ENCODE results near the gene RECQL.

The RECQL gene

DNA sequence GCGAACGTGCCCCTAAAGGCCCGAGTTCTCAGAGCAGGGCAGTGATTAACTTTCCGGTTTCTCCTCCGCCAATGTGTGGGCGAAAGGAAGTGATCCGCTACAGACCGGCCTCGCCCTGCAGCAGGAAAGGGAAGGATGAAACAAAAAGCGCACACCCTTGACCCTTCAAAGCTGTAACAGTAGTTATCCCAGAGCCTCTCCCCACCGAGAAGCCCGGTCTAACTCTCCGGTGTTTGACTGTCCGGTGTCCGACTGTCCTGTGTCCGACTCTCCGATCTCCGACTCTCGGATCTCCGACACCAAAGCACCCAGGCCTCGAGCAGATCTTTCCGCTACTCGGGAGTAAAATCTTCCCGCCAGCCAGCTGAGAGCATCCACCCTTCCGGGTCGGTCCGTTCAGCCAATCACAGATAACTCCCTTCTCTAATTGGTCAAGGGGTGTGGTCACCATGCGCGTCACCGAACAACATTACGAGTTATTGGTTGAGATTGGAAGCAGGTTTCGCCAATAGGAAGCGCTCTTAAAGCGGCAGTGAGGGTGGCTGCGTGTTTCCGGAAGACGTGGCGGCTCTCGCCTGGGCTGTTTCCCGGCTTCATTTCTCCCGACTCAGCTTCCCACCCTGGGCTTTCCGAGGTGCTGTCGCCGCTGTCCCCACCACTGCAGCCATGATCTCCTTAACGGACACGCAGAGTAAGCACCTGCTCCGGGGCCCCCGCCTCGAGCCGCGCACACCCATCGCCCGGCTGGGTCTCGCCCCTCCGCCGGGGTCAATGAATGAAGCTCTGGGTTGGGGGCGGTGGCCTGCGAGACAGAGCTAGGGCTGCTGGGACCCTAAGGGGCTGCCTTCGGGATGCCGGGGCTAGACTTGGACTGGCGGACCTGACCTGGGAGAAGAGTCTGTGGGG, at the start of gene RECQL, which contains the start of gene GOLT1B:
RECQL (minus strand) TSS at position 378 of the 906 bp plus-strand sequence. CDS start 2,065 bp downstream, outside the sequence.
GOLT1B (plus strand) TSS at position 532 of the 906 bp plus-strand sequence; CDS start at position 667, 135 bp downstream.
- Mint-ChIP-seq H3K27me3 (no peaks in the 10 kb centered on the region), H3K9me3 (no peaks in the 10 kb centered on the region), H3K4me1 (peaks cover 18% of the 10 kb centered on the region), H3K36me3 (peaks cover 17% of the 10 kb centered on the region), H3K4me3 (no peak within 1 kb of the TSS), H3K27ac (no peak within 1 kb of the TSS)
- ATAC-seq (ENCODE audit: low read depth) (peak; percentile 97), DNase-seq (ENCODE audit: low spot score in 2 of 2) (peak; percentile 81 to 90)

GRCh38 chr12:21547437-21547836, 46.0 kb upstream of the RECQL start:
- no peak overlapping the region for H3K27ac Mint-ChIP-seq
- no peak overlapping the region for H3K4me3 Mint-ChIP-seq
- ATAC-seq (ENCODE audit: low read depth) (no peak), DNase-seq (ENCODE audit: low spot score in 2 of 2) (no peak)
- peaks cover 5% of the 10 kb centered on the region for H3K27me3 Mint-ChIP-seq
- no peaks in the 10 kb centered on the region for H3K9me3 Mint-ChIP-seq
- H3K36me3 Mint-ChIP-seq: no peaks in the 10 kb centered on the region
- no peaks in the 10 kb centered on the region for H3K4me1 Mint-ChIP-seq

DNA sequence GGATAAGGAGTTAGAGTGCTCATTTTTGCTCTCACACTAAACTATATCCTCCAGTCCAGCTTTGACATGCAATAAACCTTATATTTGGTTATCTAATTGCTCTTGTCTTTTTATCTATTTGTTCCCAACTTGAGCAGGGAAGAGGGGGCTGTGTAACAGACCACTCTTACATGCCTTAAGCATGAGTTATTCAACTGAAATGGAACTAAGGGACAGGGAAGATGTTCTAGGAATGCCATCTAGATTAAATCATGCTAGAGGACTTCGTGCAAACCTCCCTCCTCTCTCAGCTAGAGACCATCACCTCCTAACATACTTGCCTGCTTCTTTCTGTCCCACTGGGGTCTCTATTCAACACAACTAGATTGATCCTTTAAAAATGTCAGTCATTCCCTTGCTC, 45.3 kb upstream of the RECQL start:
- H3K4me1 Mint-ChIP-seq: no peaks in the 10 kb centered on the region
- no peak for ATAC-seq (ENCODE audit: low read depth)
- H3K27ac Mint-ChIP-seq: no peak overlapping the region
- H3K9me3 Mint-ChIP-seq: no peaks in the 10 kb centered on the region
- H3K27me3 Mint-ChIP-seq: peaks cover 5% of the 10 kb centered on the region
- H3K36me3 Mint-ChIP-seq: no peaks in the 10 kb centered on the region
- H3K4me3 Mint-ChIP-seq: no peak overlapping the region
- DNase-seq (ENCODE audit: low spot score in 2 of 2): no peak

- Mint-ChIP-seq H3K27ac (no peak overlapping the region), H3K4me3 (no peak overlapping the region), H3K27me3 (peaks cover 5% of the 10 kb centered on the region), H3K9me3 (no peaks in the 10 kb centered on the region), H3K36me3 (no peaks in the 10 kb centered on the region), H3K4me1 (no peaks in the 10 kb centered on the region)
- ATAC-seq (ENCODE audit: low read depth) (no peak), DNase-seq (ENCODE audit: low spot score in 2 of 2) (no peak)
Measured at GRCh38 chr12:21545557-21545956, 44.1 kb upstream of the RECQL start.

GRCh38 chr12:21543151-21543550, 41.7 kb upstream of the RECQL start:
- ATAC-seq (ENCODE audit: low read depth): no peak
- Mint-ChIP-seq H3K4me3 (no peak overlapping the region), H3K36me3 (no peaks in the 10 kb centered on the region), H3K9me3 (no peaks in the 10 kb centered on the region), H3K27ac (no peak overlapping the region), H3K4me1 (no peaks in the 10 kb centered on the region), H3K27me3 (peaks cover 5% of the 10 kb centered on the region)
- DNase-seq (ENCODE audit: low spot score in 2 of 2): no peak

GRCh38 chr12:21542403-21542802, 41.0 kb upstream of the RECQL start:
- Mint-ChIP-seq H3K4me3 (no peak overlapping the region), H3K36me3 (no peaks in the 10 kb centered on the region), H3K27me3 (peaks cover 5% of the 10 kb centered on the region), H3K9me3 (no peaks in the 10 kb centered on the region), H3K4me1 (no peaks in the 10 kb centered on the region), H3K27ac (no peak overlapping the region)
- no peak for ATAC-seq (ENCODE audit: low read depth)
- no peak for DNase-seq (ENCODE audit: low spot score in 2 of 2)

DNA sequence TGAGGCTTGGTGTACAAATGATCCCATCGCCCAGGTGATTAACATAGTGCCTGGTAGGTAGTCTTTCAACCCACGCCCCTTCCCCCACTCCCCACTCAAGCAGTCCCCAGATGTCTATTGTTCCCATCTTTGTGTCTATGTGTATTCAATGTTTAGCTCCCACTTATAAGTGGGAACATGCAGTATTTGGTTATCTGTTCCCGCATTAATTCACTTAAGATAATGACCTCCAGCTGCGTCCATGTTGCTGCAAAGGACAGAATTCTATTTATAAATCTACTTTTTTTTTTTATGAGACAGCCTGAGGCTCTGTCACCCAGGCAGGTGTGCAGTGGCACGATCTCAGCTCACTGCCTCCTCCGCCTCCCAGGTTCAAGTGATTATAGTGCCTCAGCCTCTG, 40.3 kb upstream of the RECQL start:
- H3K36me3 Mint-ChIP-seq: no peaks in the 10 kb centered on the region
- no peak for DNase-seq (ENCODE audit: low spot score in 2 of 2)
- no peak overlapping the region for H3K27ac Mint-ChIP-seq
- no peaks in the 10 kb centered on the region for H3K9me3 Mint-ChIP-seq
- peaks cover 5% of the 10 kb centered on the region for H3K27me3 Mint-ChIP-seq
- no peak overlapping the region for H3K4me3 Mint-ChIP-seq
- no peaks in the 10 kb centered on the region for H3K4me1 Mint-ChIP-seq
- ATAC-seq (ENCODE audit: low read depth): no peak

- Mint-ChIP-seq H3K4me3 (no peak overlapping the region), H3K27ac (no peak overlapping the region), H3K9me3 (no peaks in the 10 kb centered on the region), H3K36me3 (no peaks in the 10 kb centered on the region), H3K27me3 (peaks cover 5% of the 10 kb centered on the region), H3K4me1 (no peaks in the 10 kb centered on the region)
- DNase-seq (ENCODE audit: low spot score in 2 of 2): no peak
- ATAC-seq (ENCODE audit: low read depth): no peak
Measured at GRCh38 chr12:21539797-21540196, 38.4 kb upstream of the RECQL start.

DNA sequence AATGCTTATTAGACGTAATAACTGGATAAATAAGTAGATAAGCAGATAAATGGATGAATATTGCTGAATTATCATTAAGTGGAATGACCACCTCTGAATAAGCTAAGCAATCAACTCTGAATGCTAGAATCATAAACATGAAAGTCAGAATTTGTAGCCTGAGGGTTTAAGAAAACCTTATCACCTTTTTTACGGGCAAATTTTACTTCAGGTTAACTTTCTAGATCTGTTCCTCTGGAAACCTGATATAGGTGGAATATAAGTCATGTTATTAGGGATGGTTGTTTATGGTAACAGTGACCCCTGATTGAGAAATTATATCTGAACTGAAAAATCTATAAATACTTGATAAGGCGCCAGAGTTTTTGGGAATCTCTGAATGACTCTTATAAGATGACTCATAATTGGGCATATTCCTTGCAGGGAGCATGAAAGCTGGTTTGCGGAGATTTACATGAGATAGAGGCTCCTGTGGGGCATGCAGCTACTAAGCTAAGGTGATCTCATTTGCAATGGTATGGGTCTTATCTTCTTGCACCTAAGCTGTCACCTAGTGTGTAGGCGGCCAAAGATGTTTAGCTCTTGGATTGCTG, 36.7 kb upstream of the RECQL start:
- no peak for DNase-seq (ENCODE audit: low spot score in 2 of 2)
- no peaks in the 10 kb centered on the region for H3K9me3 Mint-ChIP-seq
- H3K4me1 Mint-ChIP-seq: no peaks in the 10 kb centered on the region
- H3K27ac Mint-ChIP-seq: no peak overlapping the region
- peaks cover 2% of the 10 kb centered on the region for H3K27me3 Mint-ChIP-seq
- no peak overlapping the region for H3K4me3 Mint-ChIP-seq
- ATAC-seq (ENCODE audit: low read depth): no peak
- H3K36me3 Mint-ChIP-seq: no peaks in the 10 kb centered on the region

- Mint-ChIP-seq H3K36me3 (no peaks in the 10 kb centered on the region), H3K4me3 (no peak overlapping the region), H3K4me1 (peaks cover 5% of the 10 kb centered on the region), H3K9me3 (peaks cover 6% of the 10 kb centered on the region), H3K27ac (no peak overlapping the region), H3K27me3 (no peaks in the 10 kb centered on the region)
- ATAC-seq (ENCODE audit: low read depth) (no peak), DNase-seq (ENCODE audit: low spot score in 2 of 2) (no peak)
Measured at GRCh38 chr12:21529456-21529855, 28.0 kb upstream of the RECQL start.

GRCh38 chr12:21528953-21529352, 27.5 kb upstream of the RECQL start:
- ATAC-seq (ENCODE audit: low read depth) (no peak), DNase-seq (ENCODE audit: low spot score in 2 of 2) (no peak)
- Mint-ChIP-seq H3K36me3 (no peaks in the 10 kb centered on the region), H3K4me1 (peaks cover 5% of the 10 kb centered on the region), H3K9me3 (peaks cover 9% of the 10 kb centered on the region), H3K27ac (no peak overlapping the region), H3K27me3 (no peaks in the 10 kb centered on the region), H3K4me3 (no peak overlapping the region)

GRCh38 chr12:21527451-21528180, 26.2 kb upstream of the RECQL start:
- H3K9me3 Mint-ChIP-seq: peaks cover 9% of the 10 kb centered on the region
- peak overlapping the region; percentile 78 for H3K4me3 Mint-ChIP-seq
- H3K36me3 Mint-ChIP-seq: no peaks in the 10 kb centered on the region
- no peaks in the 10 kb centered on the region for H3K27me3 Mint-ChIP-seq
- peak; percentile 49 to 56 for DNase-seq (ENCODE audit: low spot score in 2 of 2)
- peaks cover 5% of the 10 kb centered on the region for H3K4me1 Mint-ChIP-seq
- ATAC-seq (ENCODE audit: low read depth): peak; percentile 89
- no peak overlapping the region for H3K27ac Mint-ChIP-seq

- ATAC-seq (ENCODE audit: low read depth): no peak
- Mint-ChIP-seq H3K4me3 (peak overlapping the region; percentile 78), H3K4me1 (peaks cover 5% of the 10 kb centered on the region), H3K27me3 (no peaks in the 10 kb centered on the region), H3K36me3 (no peaks in the 10 kb centered on the region), H3K9me3 (peaks cover 9% of the 10 kb centered on the region), H3K27ac (no peak overlapping the region)
- DNase-seq (ENCODE audit: low spot score in 2 of 2): no peak
Measured at GRCh38 chr12:21526721-21527345, 25.4 kb upstream of the RECQL start.

DNA sequence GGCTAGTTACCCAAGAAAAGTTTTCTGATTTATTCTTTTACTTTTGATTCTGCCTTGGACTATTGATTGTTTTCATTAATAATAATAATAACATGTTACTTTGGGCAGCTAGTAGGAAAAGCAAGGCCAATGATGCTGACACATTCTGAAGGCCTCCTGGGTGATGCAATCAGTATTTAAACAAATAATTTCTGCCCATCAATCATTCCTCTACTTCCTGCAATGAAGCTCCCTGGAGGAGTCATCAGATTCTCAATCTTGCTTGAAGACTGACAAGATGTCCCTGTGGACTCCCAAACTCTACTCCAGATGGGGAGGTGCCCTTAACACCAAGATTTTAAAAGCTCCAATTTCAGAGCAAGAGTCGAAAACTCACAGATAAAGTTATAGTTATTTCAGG, 24.6 kb upstream of the RECQL start, which contains the start of gene SPX:
SPX (plus strand) TSS at position 244 of the 400 bp plus-strand sequence. CDS start 177 bp downstream, outside the sequence.
- ATAC-seq (ENCODE audit: low read depth) (no peak), DNase-seq (ENCODE audit: low spot score in 2 of 2) (no peak)
- Mint-ChIP-seq H3K4me3 (peak within 1 kb of the TSS; percentile 78), H3K9me3 (peaks cover 9% of the 10 kb centered on the region), H3K4me1 (peaks cover 5% of the 10 kb centered on the region), H3K27ac (no peak within 1 kb of the TSS), H3K36me3 (no peaks in the 10 kb centered on the region), H3K27me3 (no peaks in the 10 kb centered on the region)
